GM12872 (cell line): ENCODE data around the gene PDCL2.

ENCODE experiments used
- TF ChIP-seq, protein P1 (sequence below): IDR thresholded peaks from 3 replicates; pipeline ENCODE4 v1.5.1; 2011; ENCODE audit warnings: low read depth, mild to moderate bottlenecking, low read length, moderate library complexity; ENCODE audit not compliant: insufficient read depth

PDCL2 gene

GRCh38 chr4:55530167-55530566, 61.9 kb downstream of the PDCL2 start:
- TF ChIP-seq, protein P1, sequence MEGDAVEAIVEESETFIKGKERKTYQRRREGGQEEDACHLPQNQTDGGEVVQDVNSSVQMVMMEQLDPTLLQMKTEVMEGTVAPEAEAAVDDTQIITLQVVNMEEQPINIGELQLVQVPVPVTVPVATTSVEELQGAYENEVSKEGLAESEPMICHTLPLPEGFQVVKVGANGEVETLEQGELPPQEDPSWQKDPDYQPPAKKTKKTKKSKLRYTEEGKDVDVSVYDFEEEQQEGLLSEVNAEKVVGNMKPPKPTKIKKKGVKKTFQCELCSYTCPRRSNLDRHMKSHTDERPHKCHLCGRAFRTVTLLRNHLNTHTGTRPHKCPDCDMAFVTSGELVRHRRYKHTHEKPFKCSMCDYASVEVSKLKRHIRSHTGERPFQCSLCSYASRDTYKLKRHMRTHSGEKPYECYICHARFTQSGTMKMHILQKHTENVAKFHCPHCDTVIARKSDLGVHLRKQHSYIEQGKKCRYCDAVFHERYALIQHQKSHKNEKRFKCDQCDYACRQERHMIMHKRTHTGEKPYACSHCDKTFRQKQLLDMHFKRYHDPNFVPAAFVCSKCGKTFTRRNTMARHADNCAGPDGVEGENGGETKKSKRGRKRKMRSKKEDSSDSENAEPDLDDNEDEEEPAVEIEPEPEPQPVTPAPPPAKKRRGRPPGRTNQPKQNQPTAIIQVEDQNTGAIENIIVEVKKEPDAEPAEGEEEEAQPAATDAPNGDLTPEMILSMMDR: no peak

DNA sequence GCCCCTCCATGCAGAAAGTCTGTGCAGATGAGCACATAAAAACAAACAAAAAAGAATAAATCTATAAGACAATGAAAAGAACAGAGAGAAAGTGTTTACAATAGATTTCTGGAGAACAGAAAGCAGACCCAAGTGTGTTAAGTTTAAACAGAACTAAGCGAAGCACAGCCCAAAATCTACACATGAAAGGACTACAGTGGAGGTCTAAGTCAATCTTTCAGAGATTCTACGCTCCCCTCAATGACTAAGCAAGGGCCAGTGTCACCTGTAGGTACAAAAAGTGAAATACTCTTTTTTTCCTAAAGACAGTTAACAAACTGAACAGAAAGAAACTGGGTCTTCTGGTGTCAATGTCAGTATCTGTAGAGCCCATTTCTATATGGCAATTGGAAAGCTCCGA, 63.6 kb downstream of the PDCL2 start:
- TF ChIP-seq, protein P1: no peak

- TF ChIP-seq, protein P1: no peak
These were observed 67.0 kb downstream of the PDCL2 start for GRCh38 chr4:55524844-55525571.

DNA sequence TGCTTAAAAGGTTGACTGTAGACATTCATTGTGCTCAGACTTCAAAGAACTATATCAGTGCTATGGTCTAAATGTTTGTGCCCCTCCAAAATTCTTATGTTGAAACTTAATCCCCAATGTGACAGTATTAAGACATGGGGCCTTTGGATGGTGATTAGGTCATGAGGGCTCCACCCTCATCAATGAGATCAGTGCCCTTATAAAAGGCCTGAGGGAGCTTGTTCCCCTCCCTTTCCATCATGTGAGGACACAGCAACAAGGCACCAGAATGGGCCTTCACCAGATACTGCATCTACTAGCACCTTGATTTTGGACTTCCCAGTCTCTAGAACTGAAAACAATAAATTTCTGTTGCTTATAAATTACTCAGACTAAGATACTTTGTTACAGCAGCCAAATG, 73.6 kb downstream of the PDCL2 start:
- TF ChIP-seq, protein P1: no peak

DNA sequence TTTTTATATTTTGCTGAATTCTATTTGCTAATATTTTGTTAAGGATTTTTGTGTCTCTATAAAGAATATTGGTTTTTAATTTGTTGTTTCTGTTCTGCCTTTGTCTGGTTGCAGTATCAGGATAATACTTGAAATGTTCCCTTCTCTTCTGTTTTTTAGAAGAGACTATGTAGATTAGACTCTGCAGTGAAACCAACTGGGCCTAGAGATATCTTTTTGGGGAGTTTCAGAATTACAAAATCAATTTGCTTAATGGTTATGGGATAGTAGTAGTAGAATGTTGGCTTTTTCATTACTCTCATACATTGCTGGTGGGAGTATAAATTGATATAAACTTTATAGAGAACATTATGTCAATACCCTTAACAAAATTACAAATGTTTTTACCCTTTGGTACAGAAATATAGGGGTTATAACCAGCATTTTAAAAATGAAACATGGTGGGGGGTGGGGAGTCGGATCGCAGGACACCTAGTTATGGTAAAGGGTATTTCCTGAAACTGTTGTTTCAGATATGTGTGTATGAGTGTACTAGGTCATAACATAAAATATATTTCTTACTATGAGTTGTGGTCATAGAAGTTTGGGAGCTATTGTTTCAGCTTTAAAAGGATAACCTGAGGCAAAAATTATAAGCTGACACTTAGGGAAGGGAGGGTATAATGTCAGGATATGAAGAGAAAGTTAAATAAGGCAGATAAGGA, 74.4 kb downstream of the PDCL2 start:
- TF ChIP-seq, protein P1: no peak

DNA sequence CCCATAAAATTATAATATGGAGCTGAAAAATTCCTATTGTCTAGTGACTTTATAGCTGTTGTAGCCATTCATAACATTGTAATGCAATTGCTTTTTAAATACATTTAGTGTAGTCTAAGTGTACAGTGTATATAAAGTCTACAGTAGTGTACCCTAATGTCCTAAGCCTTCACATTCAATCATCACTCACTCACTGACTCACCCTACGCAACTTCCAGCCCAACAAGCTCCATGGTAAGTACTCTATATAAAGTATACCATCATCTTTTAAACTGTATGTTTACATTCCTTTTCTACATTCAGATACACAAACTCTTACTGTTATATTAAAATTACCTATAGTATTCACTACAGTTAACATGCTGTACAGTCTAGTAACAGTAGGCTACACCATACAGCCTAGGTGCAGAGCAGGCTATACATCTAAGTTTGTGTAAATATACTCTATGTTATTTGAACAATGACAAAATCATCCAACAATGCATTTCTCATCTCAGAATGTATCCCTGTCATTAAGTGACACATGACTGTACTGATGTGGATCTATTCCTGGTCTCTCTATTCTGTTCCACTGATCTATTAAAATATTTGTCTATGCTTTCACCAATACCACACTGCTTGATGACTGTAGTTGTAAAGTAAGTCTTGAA, 79.0 kb downstream of the PDCL2 start:
- TF ChIP-seq, protein P1: no peak

GRCh38 chr4:55512077-55512476, 80.0 kb downstream of the PDCL2 start:
- TF ChIP-seq, protein P1: no peak
